CD14-positive monocyte (primary cell): ENCODE data around the gene GRIA3. TPM values are rescaled to one million over a fixed set of nuclear protein-coding genes. Genes with fewer than 3 reads are reported as not detected.

ENCODE experiments used
- DNase-seq, 3 donors: peaks; one replicate each; pipeline ENCODE4 v3.0.0-alpha.2; 2011 to 2022
- H2AFZ ChIP-seq: 2 replicates; pipeline ENCODE4 v1.6.0; 2012; ENCODE audit warnings: mild to moderate bottlenecking, low read depth, low read length, inconsistent platforms; ENCODE audit not compliant: insufficient read depth, poor library complexity, severe bottlenecking
- H3K27ac ChIP-seq, 2 donors: 1 replicate in 1 of 2; 2 replicates in 1 of 2; pipeline ENCODE4 v1.5.1; 2012 to 2013; ENCODE audit warnings: low read length in 2 of 2, control low read depth in 1 of 2, inconsistent platforms in 1 of 2, low read depth in 1 of 2, mild to moderate bottlenecking in 1 of 2
- H3K27me3 ChIP-seq, 2 donors: one replicate each; pipeline versions ENCODE4 v1.6.0 to v1.6.1; 2011 to 2013; ENCODE audit warnings: low read length in 2 of 2; ENCODE audit not compliant: control insufficient read depth in 2 of 2, insufficient read depth in 2 of 2
- H3K36me3 ChIP-seq, 2 donors: replicated peaks in 1 of 2; 1 replicate in 1 of 2; 2 replicates in 1 of 2; pipeline versions ENCODE4 v1.5.1 to v1.6.1; 2012 to 2013; ENCODE audit warnings: low read length in 2 of 2, control low read depth in 1 of 2, inconsistent platforms in 1 of 2, mild to moderate bottlenecking in 1 of 2; ENCODE audit not compliant: insufficient read depth in 2 of 2, control insufficient read depth in 1 of 2
- H3K4me1 ChIP-seq, 2 donors: 1 replicate in 1 of 2; 2 replicates in 1 of 2; pipeline versions ENCODE4 v1.5.1 to v1.6.1; 2012 to 2013; ENCODE audit warnings: low read length in 2 of 2, control low read depth in 1 of 2, inconsistent platforms in 1 of 2, mild to moderate bottlenecking in 1 of 2, moderate library complexity in 1 of 2; ENCODE audit not compliant: insufficient read depth in 2 of 2, control insufficient read depth in 1 of 2
- H3K4me2 ChIP-seq: replicated peaks from 2 replicates; pipeline ENCODE3; 2012; ENCODE audit warnings: low read length, moderate library complexity, mild to moderate bottlenecking; ENCODE audit not compliant: poor library complexity, severe bottlenecking; ENCODE audit errors: extremely low read depth
- H3K4me3 ChIP-seq, 3 experiments: fragments of 200-600 bp in 1 of 3; sonication (generic) in 1 of 3; replicated peaks in 1 of 3; 1 replicate in 2 of 3; 2 replicates in 1 of 3; pipeline ENCODE4 v1.5.1; 2011 to 2013; ENCODE audit warnings: low read length in 3 of 3, mild to moderate bottlenecking in 3 of 3, control low read depth in 2 of 3, low read depth in 2 of 3, inconsistent platforms in 1 of 3, moderate library complexity in 1 of 3
- H3K79me2 ChIP-seq: 2 replicates; pipeline ENCODE4 v1.6.0; 2012; ENCODE audit warnings: mild to moderate bottlenecking, control low read depth, inconsistent platforms, low read length, moderate library complexity; ENCODE audit not compliant: insufficient read depth
- H3K9ac ChIP-seq: 2 replicates; pipeline ENCODE4 v1.6.0; 2017; ENCODE audit warnings: low read length, mild to moderate bottlenecking; ENCODE audit not compliant: insufficient read depth, poor library complexity, severe bottlenecking
- H3K9me3 ChIP-seq, 2 donors: replicated peaks in 1 of 2; 1 replicate in 1 of 2; 2 replicates in 1 of 2; pipeline versions ENCODE4 v1.5.1 to v1.6.1; 2012 to 2013; ENCODE audit warnings: low read length in 2 of 2, control low read depth in 1 of 2; ENCODE audit not compliant: control insufficient read depth in 1 of 2, insufficient read depth in 1 of 2
- H4K20me1 ChIP-seq: 2 replicates; pipeline ENCODE4 v1.6.0; 2012; ENCODE audit warnings: mild to moderate bottlenecking, low read length, control low read depth, moderate library complexity; ENCODE audit not compliant: insufficient read depth
- H3K27ac Mint-ChIP-seq, 7 donors: one replicate each; pipeline ENCODE4 v1.8.0; 2020; ENCODE audit warnings: mild to moderate bottlenecking in 7 of 7, mixed read lengths in 7 of 7, moderate library complexity in 6 of 7, inconsistent platforms in 2 of 7
- H3K27me3 Mint-ChIP-seq, 3 donors: one replicate each; pipeline ENCODE4 v1.8.0; 2021 to 2022; ENCODE audit warnings: low read depth in 3 of 3, mild to moderate bottlenecking in 3 of 3, mixed read lengths in 3 of 3, moderate library complexity in 3 of 3, inconsistent platforms in 1 of 3
- H3K36me3 Mint-ChIP-seq, 2 donors: one replicate each; pipeline ENCODE4 v1.8.0; 2020; ENCODE audit warnings: mixed read lengths in 2 of 2, inconsistent platforms in 1 of 2, mild to moderate bottlenecking in 1 of 2
- H3K4me1 Mint-ChIP-seq: one replicate; pipeline ENCODE4 v1.8.0; 2020; ENCODE audit warnings: mild to moderate bottlenecking, mixed read lengths
- H3K4me3 Mint-ChIP-seq, 2 donors: one replicate each; pipeline ENCODE4 v1.8.0; 2020; ENCODE audit warnings: mild to moderate bottlenecking in 2 of 2, mixed read lengths in 2 of 2, moderate library complexity in 1 of 2
- H3K9me3 Mint-ChIP-seq, 7 donors: one replicate each; pipeline ENCODE4 v1.8.0; 2020 to 2022; ENCODE audit warnings: mixed read lengths in 7 of 7, mild to moderate bottlenecking in 6 of 7, moderate library complexity in 6 of 7, inconsistent platforms in 2 of 7
- WGBS: methylation state at CpG from one replicate; pipeline ENCODE4 v1.1.5; 2013; ENCODE audit warnings: missing lambda C conversion rate; ENCODE audit not compliant: insufficient coverage; 5-methylcytosine and 5-hydroxymethylcytosine counted together
- intact Hi-C, 2 donors: fragments of 100-400 bp; cut with micrococcal nuclease; formaldehyde crosslinking; loops; one replicate each; pipeline versions ENCODE4 v1.15.0 to v1.15.1; 2023
- polyA plus RNA-seq, 3 donors: library from polyadenylated mRNA; depleted of rRNA in 1 of 3; unstranded in 2 of 3; stranded (reverse) in 1 of 3; fragments of 300-500 nt in 2 of 3; fragments of >200 nt in 1 of 3; fragmentation: Illumina TruSeq in 2 of 3; gene quantifications; 1 replicate in 2 of 3; 2 replicates in 1 of 3; pipeline ENCODE4 v1.2.3, GENCODE V29; 2012 to 2021
- TF ChIP-seq, protein P1 (sequence below): fragments of 200-600 bp; IDR thresholded peaks from one replicate; pipeline ENCODE4 v1.8.0; 2022; ENCODE audit warnings: antibody characterized with exemption, mild to moderate bottlenecking

Gene GRIA3
- polyA plus RNA-seq, 3 donors, result not detected

DNA sequence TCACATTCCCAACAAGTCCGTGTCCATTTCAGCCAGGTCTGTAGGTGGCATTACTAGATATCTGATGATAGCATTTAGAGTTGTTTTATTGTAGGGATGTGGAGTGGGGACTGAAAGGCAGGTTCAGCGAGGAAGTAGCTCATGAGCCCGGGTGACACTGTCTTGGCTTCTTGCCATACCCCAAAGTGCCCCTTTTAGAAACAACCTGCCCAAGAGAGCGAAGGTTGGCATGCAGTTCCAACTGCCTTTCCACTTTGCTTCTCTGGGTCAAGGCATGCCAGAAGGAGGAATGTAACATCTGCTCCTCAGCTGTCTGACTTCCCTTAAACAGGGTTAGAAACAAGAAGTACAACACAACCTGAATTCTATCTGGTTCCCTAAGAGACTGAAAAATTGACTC is 9.0 kb downstream of the GRIA3 start:
- Histone ChIP-seq H3K9ac (no peak overlapping the region), H4K20me1 (no peaks in the 10 kb centered on the region), H3K27ac (no peak overlapping the region), H3K9me3 (no peaks in the 10 kb centered on the region), H3K27me3 (no peaks in the 10 kb centered on the region), H2AFZ (no peak overlapping the region), H3K4me2 (no peak overlapping the region), H3K4me3 (no peak overlapping the region), H3K4me1 (no peaks in the 10 kb centered on the region), H3K79me2 (no peaks in the 10 kb centered on the region), H3K36me3 (no peaks in the 10 kb centered on the region)
- intact Hi-C loops, result no loop called here
- H3K9me3 Mint-ChIP-seq, result peaks cover 0 to 3% (median 0%) of the 10 kb centered on the region in 7 donors
- TF ChIP-seq, protein P1, sequence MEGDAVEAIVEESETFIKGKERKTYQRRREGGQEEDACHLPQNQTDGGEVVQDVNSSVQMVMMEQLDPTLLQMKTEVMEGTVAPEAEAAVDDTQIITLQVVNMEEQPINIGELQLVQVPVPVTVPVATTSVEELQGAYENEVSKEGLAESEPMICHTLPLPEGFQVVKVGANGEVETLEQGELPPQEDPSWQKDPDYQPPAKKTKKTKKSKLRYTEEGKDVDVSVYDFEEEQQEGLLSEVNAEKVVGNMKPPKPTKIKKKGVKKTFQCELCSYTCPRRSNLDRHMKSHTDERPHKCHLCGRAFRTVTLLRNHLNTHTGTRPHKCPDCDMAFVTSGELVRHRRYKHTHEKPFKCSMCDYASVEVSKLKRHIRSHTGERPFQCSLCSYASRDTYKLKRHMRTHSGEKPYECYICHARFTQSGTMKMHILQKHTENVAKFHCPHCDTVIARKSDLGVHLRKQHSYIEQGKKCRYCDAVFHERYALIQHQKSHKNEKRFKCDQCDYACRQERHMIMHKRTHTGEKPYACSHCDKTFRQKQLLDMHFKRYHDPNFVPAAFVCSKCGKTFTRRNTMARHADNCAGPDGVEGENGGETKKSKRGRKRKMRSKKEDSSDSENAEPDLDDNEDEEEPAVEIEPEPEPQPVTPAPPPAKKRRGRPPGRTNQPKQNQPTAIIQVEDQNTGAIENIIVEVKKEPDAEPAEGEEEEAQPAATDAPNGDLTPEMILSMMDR, result no peak
- WGBS, result no CpG with 5 or more reads among the region's 4 CpGs
- no peak for DNase-seq
- H3K27ac Mint-ChIP-seq, result no peak overlapping the region
- no peak overlapping the region for H3K4me3 Mint-ChIP-seq
- peaks cover 1 to 7% (median 3%) of the 10 kb centered on the region in 3 donors for H3K27me3 Mint-ChIP-seq
- H3K4me1 Mint-ChIP-seq, result no peaks in the 10 kb centered on the region
- H3K36me3 Mint-ChIP-seq, result no peaks in the 10 kb centered on the region

GRCh38 chrX:123199338-123199737 is 15.3 kb downstream of the GRIA3 start:
- Histone ChIP-seq H3K36me3 (no peaks in the 10 kb centered on the region), H3K27me3 (no peaks in the 10 kb centered on the region), H3K79me2 (no peaks in the 10 kb centered on the region), H3K4me3 (no peak overlapping the region), H3K4me2 (no peak overlapping the region), H3K9me3 (no peaks in the 10 kb centered on the region), H3K9ac (no peak overlapping the region), H3K4me1 (no peaks in the 10 kb centered on the region), H2AFZ (no peak overlapping the region), H3K27ac (no peak overlapping the region), H4K20me1 (no peaks in the 10 kb centered on the region)
- TF ChIP-seq, protein P1, result no peak
- Mint-ChIP-seq H3K27me3 (peaks cover 0 to 1% (median 0%) of the 10 kb centered on the region in 3 donors), H3K9me3 (no peaks in the 10 kb centered on the region), H3K27ac (no peak overlapping the region), H3K4me1 (no peaks in the 10 kb centered on the region), H3K4me3 (no peak overlapping the region), H3K36me3 (no peaks in the 10 kb centered on the region)
- no CpG with 5 or more reads among the region's 1 CpG for WGBS
- intact Hi-C loops, result no loop called here
- DNase-seq, result no peak
